Astrocyte of the spinal cord (primary cell): ENCODE data around the gene CCNT1.
"Not testable (repeated sequence)": the region's sequence is repeated elsewhere in the genome, so short reads cannot be mapped to it uniquely, and the experiment has no call there.

Source experiments
- DNase-seq: peaks from one replicate; pipeline ENCODE4 v3.0.0; 2011; ENCODE audit warnings: low read depth, low spot score
- H3K4me3 ChIP-seq: 2 replicates; pipeline ENCODE4 v1.5.1; 2011; ENCODE audit warnings: low read depth, mild to moderate bottlenecking, low read length, moderate library complexity
- in situ Hi-C: cut with HindIII; loops from 2 replicates; pipeline ENCODE4 v1.10.0; 2017; ENCODE audit warnings: low sequenced_read_pairs
- TF ChIP-seq, protein P1 (sequence below): IDR thresholded peaks from 2 replicates; pipeline ENCODE4 v1.5.1; 2012; ENCODE audit warnings: low read depth, mild to moderate bottlenecking, low read length, inconsistent platforms

Gene CCNT1

DNA sequence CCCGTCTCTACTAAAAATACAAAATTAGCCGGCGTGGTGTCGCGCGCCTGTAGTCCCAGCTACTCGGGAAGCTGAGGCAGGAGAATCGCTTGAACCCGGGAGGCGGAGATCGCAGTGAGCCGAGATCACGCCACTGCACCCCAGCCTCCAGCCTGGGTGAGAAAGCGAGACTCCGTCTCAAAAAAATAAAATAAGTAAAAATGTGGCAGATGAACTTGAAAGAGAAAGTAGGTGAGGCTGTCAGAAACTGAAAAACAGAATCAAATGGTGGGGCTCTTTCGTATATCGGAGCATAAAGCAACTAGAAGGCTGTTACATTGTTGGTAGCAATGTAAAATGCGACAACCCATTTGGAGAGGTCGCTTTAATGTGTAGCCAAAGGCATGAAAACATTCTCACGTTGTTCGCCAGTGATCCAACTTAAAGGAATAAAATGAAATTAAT is 767 bp upstream of the CCNT1 start:
- TF ChIP-seq, protein P1, sequence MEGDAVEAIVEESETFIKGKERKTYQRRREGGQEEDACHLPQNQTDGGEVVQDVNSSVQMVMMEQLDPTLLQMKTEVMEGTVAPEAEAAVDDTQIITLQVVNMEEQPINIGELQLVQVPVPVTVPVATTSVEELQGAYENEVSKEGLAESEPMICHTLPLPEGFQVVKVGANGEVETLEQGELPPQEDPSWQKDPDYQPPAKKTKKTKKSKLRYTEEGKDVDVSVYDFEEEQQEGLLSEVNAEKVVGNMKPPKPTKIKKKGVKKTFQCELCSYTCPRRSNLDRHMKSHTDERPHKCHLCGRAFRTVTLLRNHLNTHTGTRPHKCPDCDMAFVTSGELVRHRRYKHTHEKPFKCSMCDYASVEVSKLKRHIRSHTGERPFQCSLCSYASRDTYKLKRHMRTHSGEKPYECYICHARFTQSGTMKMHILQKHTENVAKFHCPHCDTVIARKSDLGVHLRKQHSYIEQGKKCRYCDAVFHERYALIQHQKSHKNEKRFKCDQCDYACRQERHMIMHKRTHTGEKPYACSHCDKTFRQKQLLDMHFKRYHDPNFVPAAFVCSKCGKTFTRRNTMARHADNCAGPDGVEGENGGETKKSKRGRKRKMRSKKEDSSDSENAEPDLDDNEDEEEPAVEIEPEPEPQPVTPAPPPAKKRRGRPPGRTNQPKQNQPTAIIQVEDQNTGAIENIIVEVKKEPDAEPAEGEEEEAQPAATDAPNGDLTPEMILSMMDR, result no peak
- peak overlapping the region; percentile 93 for H3K4me3 ChIP-seq
- in situ Hi-C loops, result no loop called here
- peak; percentile 16 for DNase-seq

DNA sequence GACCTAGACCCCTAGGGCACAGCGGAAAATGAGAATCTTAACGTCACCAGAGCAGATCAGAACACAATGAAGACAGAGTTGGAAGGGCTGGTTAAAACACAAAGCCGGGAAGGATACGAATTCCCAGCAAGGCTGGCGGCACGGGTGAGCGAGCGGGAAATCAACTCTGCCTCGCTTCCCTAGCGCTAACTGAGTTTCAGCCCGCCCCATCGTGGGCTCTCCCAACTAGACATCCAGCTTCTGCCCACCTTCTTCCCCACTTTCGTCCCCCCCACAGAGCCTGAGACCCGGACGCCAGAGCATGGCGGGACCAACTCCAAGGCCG is 377 bp downstream of the CCNT1 start:
- DNase-seq, result no peak
- in situ Hi-C loops, result no loop called here
- H3K4me3 ChIP-seq, result peak overlapping the region; percentile 93
- TF ChIP-seq, protein P1, result no peak

DNA sequence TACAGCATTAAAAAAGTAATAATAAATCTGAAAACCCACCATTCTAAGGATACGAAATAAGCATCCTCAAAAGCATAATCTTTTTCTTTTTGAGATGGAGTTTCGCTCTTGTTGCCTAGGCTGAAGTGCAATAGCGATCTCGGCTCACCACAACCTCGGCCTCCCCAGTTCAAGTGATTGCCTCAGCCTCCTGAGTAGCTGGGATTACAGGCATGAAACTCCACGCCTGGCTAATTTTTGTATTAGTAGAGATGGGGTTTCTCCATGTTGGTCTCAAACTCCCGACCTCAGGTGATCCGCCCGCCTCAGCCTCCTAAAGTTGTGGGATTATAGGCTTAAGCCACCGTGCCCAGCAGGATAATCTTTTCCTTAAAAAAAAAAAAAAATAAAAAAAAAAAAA is 4.3 kb downstream of the CCNT1 start:
- H3K4me3 ChIP-seq, result no peak overlapping the region
- in situ Hi-C loops, result no loop called here
- TF ChIP-seq, protein P1, result no peak
- no peak for DNase-seq

DNA sequence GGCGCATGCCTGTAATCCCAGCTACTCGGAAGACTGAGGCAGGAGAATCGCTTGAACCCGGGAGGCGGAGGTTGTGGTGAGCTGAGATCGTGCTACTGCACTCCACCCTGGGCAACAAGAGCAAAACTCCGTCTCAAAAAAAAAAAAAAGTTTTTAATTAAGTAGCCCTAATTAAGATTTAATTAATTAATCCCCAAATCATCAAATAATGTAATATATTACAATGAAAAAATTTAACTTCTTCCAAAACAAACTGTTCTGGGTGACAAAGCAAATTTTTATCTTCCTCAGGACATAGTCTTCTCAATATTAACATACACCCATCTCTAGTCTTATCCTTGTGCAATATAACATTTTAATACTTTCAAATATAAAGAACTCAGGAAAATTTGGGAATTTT is 17.7 kb downstream of the CCNT1 start:
- DNase-seq, H3K4me3 ChIP-seq, in situ Hi-C loops: not testable (repeated sequence)

DNA sequence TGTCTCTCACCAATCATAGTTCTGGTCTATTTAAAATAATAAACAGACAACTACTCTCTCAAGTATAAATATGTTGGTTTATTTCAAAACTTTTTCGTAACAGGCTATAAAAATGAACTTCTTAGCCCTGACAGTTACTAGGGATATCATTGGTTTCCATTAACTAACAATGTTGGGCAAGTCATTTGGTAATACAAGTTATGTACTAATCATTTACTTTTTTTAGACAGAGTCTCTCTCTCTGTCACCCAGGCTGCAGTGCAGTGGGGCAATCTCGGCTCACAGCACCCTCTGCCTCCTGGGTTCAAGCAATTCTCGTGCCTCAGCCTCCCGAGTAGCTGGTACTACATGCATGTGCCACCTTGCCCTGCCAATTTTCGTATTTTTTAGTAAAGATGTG is 19.9 kb downstream of the CCNT1 start:
- no peak for DNase-seq
- H3K4me3 ChIP-seq, result no peak overlapping the region
- TF ChIP-seq, protein P1, result no peak
- in situ Hi-C loops, result no loop called here

DNA sequence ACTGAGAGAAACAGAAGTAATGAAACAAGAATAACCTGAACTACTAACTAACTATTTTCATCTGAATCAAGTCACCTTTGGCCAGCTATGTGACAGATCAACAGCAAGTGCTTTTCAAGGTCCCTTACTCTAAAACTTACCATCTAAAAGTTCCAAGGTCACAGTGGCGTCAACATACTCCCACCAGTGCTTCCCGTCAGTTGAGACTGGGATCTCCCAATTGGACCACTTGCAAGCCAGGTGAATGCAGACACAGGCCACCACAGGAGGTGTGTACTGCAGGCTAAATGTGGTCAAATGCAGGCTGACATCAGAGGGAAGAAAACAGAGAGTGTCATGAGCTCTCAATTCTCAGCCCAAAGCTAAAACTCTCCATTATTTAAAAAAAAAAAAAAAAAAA is 20.6 kb downstream of the CCNT1 start:
- TF ChIP-seq, protein P1, result no peak
- in situ Hi-C loops, result no loop called here
- DNase-seq, result no peak
- H3K4me3 ChIP-seq, result no peak overlapping the region

DNA sequence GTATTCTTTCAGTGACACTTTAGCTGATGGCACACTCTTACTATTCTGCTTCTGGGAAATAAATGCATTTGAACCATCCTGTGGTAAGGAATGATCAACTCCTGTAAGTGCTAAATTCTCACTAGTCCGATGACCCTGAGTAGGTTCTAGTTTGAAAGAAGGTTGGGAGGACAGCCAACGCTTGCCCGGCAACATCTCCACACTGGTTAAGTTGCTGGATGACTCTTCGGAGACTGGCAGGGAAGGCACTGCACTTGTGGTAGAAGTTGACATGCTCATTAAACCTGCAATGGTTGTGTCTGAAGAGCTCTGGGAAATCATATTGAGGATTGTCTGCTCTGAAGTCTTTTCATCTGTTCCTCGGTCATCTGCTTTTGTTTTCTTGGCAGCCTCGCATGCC is 22.5 kb downstream of the CCNT1 start:
- no peak for DNase-seq
- H3K4me3 ChIP-seq, result no peak overlapping the region
- in situ Hi-C loops, result no loop called here
- TF ChIP-seq, protein P1, result no peak
